ENCODE data around the gene BCL11A.

The BCL11A gene

DNA sequence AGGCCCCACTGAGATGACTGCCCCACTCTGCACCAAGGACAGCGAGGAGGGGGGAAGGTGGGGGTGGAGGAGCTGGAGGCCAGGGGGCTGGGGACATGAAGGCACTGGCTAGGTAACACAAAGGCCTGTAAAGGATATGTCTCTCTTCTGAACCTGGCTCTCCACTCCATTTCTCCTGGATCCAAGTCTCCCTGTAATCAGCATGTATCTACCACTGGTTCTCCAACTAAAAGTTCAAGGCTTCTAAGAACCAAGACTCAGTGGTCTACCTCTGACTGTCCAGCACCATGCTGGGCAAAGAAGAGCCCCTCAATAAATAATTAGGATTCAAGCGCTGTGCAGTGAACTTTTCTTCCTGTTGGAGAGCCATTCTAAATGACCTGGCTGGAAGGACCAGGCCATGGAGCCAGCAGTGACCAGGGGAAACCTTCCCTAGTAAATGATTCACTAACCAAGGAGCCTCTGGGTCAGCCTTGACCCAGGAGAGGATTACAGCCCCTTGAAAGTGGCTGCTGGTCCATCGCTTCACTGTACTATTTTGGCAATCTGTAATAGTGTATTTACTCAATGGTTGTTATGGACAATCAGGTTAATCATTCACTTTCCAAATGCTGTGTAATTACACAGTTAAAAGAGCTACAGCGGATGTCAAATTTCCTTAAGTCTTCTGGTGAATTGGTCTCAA, 73.2 kb downstream of the BCL11A start:
- no peak for DNase-seq

DNA sequence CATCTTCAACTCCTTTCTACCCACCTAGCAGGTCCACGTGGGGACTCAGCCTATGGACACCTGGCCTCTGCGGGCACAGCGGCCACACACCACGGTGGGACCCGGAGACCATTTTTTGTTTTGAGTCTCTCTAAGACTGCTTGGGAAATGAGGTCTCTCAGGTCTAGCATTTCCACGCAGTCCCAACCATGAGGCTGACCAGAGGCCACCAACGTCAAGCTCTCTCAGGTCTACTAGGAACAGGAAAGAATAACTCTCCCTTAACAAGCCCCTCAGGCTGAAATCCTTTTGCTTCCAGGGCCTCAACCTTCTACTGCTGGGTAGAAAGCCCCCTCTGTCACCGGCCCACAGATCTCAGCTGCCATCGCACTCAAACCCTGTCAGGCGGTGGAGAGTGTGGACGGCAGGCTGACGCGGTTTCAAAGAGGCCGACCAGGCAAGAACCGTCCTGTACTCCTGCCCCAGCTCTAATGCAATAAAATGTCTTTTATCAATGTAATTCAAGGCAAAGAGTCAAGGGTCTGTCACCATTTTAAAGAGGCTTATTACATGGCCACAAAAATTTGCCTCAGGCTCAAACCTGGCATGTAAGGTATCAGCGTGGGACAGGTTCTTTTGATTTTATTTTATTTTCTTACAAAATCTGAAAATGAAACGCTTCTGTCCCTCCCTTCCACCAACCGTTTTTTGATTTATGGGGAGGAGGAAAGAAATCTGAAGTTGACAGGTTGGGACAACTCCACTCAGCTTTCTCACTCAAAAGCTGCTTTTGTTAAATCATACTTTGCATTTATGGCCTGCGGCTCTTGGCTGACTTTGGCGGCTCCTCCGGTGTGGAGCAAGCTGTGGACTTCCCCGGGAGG, 74.0 kb downstream of the BCL11A start:
- no peak for DNase-seq

DNA sequence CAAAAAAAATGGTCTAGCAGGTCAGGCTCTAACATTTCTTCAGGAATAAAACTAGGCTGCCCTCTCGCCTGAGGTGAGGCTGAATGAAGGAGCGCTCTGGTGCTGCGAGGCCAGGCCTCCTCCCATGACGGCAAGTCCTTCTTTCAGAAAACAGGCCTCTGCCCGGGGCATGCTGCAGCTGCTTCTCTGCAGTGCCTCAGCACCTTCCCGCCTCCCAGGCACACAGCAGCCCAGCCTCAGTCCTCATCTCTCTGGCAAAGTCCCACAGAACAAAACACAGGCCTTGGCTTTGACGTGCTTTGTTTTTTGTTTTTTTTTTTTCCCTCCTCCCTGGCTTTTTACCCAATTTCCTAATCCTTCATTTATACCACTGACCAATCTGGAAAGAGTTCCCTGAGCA, 74.8 kb downstream of the BCL11A start:
- DNase-seq, result no peak

DNA sequence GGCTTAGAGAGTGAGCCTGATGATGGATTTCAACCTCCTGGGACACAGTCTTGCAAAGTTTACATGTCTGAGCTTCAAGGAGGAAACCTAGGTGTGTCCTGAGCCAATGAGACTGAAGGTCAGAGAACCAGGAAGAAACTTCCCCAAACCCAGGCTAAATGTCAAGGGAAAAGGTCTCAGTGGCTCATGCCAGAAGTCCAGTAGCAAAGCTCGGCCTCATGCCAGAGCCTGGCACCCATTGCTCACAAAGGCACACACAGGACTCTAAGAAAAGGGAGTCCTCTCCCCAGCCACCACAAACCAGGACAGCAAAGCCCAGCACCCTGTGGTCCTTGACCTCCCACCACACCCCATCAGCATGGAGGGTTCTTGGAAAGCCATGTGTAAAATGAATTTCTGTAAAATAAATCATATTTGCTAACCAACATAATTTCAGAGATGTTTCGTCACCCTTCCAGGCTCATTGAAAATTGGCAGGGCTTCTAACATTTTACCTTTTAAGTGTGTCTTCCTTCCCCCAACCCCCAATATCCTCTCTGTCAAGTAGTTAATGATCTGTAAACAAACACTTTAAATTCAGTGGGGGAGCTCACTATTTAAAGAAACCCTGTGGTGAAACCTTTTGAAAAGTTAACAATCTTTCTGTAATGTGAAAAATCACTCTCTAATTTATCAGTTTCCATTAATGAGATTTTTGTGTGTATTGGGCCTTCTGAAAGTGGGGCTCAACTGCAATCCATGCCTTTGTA, 77.1 kb downstream of the BCL11A start:
- no peak for DNase-seq

DNA sequence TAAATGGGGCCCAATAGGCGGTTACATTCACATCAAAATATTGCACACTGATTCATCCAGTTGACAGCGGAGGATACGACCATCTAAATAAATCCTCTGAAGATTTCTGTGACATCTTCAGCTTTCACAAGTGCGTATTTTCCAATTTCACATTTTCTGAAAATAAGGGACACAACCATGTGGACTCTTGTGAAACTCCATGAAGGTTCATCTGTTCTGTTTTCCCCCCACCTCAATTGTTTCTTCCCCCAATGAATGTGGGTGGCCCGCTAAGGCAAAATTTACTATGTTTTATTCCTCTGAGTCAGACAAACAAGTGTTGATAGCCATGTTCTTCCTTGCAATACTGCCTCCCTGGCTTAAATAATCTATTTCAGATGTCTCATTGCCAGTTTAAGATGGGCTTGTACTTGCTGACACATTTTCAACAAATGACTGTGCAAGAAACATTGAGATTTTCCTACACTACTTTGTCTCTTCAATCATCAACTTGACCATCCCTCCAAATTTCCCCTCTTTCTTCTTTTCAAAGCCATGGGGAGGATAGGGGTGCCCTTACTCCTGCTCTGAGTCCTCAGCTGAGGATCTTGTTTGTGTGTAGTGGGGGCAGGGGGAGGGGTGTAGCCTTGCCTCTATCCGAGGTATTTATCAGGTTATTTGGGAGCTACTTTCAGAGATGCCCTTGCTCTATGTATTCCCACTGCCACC, 78.2 kb downstream of the BCL11A start:
- DNase-seq, result no peak

DNA sequence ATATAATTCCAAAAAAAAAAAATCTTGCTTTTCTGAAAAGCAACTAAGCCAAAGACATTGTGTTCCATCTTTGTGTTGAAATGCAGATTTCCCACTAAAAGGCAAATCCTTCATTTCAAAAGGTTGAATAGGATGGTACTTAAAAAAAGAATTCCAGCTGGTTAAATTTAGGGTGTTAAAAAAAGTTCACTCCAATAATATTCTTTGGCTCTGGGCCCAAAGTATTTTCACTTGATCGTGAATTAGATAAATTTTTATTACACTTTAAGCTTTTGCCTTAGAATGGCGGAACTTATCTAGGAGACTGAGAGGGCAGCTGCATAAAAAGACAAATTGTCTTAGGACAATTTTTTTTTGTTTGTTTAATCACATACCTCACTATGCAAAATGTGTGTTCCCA, 79.2 kb downstream of the BCL11A start:
- DNase-seq, result no peak

DNA sequence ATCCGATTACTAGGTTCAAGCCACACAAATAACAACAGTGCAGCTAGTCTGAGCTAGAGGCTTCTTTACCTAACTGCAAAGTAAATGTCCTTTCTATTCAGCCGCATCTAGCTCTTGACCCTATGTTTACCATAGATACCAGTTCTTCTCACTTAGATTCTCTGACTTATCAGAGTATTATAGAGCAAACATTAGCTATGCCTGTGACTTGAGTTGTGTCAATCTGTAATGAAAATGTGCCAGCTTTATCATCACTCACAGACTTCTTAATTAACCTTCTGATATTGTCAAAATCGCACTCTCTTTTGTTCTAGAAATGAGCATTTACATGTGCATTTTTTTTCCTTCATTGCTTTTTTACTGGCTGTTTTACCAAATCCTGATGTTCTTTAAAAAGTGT, 79.9 kb downstream of the BCL11A start:
- DNase-seq, result no peak

DNA sequence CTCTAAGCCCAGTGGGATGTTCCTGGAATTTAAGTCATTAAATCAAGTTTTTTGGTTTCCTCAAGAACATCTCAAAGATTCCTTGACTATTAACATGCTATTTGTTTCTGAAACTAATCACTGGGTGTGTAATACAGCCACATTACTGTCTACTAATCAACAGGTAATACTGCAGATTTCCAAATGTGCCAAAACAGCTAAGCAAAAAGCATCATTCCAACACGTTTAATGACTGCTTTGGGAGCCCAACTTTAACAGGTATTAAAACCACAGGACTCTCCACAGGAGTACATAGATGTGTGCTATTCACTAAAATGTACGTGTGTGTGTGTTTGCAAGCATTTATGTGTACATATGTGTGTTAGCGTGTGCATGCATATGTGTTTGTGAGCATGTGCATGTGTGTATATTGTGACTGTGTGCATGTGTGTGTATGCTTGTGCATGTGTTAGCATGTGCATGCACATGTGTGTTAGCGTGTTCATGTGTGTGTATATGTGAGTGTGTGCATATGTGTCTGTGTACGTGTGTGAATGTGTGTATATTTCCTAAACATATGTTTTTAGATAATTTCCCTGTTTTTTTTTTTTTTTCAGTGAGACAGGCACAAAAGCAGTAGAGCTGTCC, 80.7 kb downstream of the BCL11A start:
- no peak for DNase-seq

DNA sequence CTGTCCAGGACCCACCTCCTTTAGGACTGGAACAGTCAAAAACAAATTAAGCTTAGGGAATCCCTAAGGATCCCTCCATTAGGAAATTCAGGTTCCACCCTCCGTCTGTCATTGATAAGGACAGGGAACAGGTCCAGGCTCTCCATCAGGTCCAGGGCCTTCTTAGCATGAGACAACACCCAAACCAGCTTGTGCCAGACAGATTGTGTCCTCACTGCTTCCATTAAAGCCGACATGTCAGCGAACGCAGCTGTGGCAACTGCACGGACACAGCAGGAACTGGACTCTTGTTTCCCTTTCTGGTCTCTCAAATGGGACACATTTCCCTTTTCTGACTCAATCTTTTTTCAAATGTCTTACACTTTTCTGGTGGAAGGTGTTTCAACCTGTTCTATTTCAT, 81.4 kb downstream of the BCL11A start:
- no peak for DNase-seq

DNA sequence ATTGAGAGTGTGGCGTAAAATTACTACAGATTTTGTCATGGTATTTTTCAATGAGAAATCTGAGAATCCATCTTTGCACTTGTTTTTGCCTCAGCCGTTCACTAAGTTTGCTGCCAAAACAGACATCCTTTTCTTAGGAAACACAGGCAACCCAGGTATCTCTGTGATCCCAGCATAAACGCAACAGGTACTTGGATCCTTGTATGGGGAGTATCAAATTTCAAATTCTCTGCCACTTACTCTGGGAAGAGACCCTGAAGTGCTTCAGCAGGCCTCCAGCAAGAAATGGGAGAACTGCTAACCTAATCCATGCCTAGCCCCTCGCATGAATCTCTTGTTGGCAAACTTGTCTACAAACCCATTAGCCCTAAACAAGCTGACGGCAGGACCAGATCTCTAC, 83.1 kb downstream of the BCL11A start:
- DNase-seq, result no peak

DNA sequence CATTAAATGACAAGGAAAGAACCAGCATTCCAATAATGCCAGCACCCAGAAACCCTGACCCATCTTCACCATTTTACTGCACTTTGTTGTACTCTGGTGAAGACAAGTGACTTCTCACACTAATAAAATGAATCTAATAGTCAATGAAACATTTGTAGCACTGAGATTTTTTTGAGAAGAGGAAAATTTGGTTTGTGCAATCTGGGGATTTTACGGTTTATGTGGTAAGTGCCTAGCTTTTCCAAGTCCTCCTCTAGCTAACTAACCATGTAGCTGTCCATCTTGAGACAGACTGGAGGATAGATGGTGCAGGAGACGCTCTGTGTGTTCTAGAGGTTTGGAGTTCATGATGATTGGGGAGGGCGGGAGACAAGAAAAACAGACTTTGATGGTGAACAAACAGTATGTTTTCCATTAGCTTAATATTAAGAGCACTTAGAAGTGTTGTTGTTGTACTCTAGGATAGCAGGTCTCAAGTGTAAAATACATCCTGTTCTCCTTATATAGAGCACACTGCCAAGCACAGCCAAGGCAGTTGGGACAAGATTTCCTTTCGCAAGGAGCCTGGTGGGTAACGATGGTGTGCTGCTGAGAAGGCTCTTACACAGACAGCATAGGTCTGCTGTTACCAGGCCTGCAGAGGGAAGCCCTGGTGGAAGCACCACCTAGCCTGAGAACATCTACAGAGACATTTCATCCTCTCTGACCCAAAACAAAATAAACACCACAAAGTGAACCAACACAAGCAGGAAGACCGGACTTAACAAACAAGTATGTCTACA, 83.7 kb downstream of the BCL11A start:
- DNase-seq, result no peak

DNA sequence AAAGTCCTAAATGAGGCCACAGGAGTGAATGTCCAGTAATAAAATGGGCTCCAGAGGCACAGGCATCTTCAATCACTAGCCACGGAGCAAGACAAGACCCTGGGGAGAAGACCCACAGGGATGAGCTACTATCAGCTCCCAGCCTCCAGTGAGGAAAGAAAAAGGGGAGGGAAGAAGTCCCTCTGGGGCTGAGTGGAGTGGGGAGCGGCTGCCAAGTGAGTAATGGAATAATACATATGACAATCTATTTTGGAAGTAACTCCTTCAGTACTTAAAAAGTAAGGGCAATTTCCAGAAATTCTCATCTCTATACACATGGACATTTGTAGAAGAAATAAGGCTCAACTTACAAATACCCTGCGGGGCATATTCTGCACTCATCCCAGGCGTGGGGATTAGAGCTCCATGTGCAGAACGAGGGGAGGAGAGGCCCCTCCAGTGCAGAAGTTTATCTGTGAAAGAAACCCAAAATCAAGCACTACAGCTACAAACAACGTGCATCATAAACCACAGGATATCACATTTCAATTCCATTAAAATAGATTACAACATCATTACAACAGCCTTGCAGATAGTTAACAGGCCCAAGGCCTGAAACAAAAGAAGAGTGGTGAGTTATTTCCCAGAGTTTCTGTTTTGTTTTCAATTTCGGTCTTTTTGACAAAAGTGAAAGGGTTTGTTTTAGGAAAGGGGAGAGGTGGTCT, 84.9 kb downstream of the BCL11A start:
- DNase-seq, result no peak

DNA sequence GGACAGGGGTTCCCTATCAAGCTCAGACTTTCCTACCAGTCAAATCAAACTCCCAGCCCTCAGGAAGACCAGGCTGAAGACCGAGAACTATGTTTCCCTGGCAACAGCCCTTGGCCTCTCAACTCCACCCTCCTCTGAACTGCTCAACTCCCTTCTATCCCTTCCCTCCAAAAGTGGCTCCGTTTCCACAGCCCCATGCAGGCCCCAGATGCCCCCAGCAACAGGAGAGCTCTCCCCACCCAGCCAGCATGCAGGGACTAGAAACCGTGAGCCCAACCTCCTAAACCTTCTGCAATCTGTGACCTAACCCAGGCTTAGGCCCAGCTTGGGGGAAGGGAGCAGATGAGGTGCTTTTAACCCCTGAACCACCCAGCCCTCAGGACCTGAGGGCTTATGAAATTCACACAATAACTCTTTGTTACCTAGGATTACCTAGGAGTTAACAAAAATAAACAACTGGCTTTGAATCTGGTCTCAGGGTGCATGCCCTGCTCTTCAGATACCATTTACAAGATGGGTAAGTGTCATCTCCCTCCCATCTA, 87.2 kb downstream of the BCL11A start:
- no peak for DNase-seq

DNA sequence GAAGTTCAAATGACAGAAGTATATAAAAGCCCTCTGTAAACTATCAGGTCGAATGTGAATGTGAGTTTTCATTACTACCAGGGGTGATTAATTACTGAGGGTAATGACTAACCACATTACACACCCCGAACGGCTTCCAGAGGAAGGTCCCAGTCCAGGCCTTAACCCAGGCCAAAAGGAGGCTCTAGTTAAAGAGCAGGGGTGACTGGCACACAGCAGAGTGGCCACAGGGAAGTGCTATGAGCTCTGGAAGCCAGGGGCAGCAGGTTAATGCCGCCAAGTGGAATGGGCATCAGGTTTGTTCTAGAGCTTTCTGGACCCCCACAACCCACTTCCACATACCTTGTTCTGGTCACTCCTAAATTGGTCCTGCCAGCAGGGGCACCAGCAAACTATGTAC, 87.7 kb downstream of the BCL11A start:
- no peak for DNase-seq

DNA sequence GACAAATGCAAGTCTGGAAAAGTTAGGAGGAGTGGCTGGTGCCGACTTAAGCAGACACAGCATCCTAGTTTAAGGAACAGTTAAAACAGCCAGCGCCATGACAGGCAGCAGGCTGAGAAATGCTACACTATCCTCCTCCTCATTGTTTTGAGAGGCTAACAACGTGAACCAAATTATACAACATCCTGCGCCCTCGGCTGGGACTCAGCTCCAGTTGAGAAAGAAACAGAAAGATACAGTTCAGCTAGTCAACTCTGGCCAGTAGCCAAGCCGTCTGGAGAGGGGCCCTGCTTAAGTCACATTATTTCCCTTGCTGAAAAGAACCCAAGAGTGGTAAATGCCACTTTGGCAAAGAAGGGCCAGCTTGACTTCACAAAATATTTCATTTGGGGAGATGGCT, 90.2 kb downstream of the BCL11A start:
- DNase-seq, result no peak

DNA sequence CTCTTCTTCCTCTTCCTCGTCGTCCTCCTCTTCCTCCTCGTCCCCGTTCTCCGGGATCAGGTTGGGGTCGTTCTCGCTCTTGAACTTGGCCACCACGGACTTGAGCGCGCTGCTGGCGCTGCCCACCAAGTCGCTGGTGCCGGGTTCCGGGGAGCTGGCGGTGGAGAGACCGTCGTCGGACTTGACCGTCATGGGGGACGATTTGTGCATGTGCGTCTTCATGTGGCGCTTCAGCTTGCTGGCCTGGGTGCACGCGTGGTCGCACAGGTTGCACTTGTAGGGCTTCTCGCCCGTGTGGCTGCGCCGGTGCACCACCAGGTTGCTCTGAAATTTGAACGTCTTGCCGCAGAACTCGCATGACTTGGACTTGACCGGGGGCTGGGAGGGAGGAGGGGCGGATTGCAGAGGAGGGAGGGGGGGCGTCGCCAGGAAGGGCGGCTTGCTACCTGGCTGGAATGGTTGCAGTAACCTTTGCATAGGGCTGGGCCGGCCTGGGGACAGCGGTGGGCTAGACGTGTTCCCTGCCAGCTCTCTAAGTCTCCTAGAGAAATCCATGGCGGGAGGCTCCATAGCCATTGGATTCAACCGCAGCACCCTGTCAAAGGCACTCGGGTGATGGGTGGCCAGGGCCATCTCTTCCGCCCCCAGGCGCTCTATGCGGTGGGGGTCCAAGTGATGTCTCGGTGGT, 91.9 kb downstream of the BCL11A start:
- DNase-seq, result no peak

DNA sequence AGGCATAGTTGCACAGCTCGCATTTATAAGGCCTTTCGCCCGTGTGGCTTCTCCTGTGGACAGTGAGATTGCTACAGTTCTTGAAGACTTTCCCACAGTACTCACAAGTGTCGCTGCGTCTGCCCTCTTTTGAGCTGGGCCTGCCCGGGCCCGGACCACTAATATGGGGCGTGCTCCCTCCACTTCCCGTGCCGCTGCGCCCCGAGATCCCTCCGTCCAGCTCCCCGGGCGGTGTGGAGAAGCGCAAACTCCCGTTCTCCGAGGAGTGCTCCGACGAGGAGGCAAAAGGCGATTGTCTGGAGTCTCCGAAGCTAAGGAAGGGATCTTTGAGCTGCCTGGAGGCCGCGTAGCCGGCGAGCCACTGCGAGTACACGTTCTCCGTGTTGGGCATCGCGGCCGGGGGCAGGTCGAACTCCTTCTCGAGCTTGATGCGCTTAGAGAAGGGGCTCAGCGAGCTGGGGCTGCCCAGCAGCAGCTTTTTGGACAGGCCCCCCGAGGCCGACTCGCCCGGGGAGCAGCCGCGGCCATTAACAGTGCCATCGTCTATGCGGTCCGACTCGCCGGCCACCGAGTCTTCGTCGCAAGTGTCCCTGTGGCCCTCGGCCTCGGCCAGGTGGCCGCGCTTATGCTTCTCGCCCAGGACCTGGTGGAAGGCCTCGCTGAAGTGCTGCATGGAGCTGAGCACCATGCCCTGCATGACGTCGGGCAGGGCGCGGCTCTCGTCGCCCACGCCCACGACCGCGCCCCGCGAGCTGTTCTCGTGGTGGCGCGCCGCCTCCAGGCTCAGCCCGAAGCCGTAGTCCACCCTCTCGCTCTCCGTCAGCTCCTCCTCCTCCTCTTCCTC, 92.7 kb downstream of the BCL11A start:
- no peak for DNase-seq

DNA sequence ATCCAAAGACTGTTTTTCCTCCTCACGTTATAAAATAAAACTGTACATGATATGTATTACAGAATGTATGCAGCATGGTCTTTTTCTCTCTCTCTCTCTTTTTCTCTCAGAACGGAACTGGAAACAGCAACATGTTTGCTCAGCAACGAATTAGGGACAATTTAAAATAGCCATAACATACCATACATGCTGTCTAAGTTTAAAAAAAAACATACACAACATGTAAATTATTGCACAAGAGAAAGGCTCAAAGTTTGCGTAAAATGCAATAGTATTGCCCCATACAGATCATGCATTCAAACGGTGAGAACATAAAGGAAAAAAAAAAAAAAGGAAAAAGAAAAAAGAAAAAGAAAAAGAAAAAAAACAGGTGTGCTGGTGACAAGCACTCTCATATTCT, 93.6 kb downstream of the BCL11A start:
- DNase-seq, result no peak

DNA sequence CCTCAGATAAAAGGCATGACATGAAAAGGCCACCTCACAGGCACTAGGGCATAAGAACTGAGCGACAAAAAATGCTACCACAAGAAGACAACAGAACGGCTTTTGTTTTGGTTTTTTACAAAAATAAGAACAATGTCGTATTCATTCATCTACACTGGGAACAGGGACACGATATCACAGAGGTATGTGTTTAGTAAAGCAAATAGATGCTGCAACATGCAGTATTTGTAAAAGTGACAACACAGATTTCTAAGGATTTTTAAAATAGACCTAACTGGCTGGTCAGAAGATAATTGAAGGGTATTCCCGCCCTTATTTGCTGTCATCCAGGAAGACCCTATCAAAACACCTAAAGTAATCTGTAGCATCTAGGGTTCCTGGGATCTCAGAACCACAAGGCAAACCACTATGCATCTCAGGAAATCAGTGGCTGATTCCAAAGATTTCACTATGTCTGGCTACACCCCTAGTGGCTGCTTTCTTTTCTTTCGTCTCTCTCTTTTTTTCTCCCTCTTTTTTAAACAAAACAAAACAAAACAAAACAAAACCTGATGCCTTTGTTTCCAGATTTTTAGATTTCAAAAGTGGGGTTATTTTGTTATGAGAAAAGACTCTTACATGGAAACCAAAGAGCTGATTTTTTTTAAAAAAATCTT, 97.2 kb downstream of the BCL11A start:
- DNase-seq, result no peak
